HUES6 (cell line): Measurements from ENCODE around the gene OR52I1.

Experiments used
- H3K27ac ChIP-seq: 2 replicates; pipeline ENCODE4 v1.7.0; 2013; ENCODE audit warnings: low read depth, mild to moderate bottlenecking, low read length, inconsistent platforms
- H3K27me3 ChIP-seq: 2 replicates; pipeline ENCODE4 v1.6.1; 2013; ENCODE audit warnings: low read length; ENCODE audit not compliant: control insufficient read depth, insufficient read depth
- H3K36me3 ChIP-seq: 2 replicates; pipeline ENCODE4 v1.6.1; 2013; ENCODE audit warnings: low read length; ENCODE audit not compliant: control insufficient read depth, insufficient read depth
- H3K4me1 ChIP-seq: 2 replicates; pipeline ENCODE4 v1.6.1; 2013; ENCODE audit warnings: low read length; ENCODE audit not compliant: control insufficient read depth, insufficient read depth
- H3K4me3 ChIP-seq: 2 replicates; pipeline ENCODE4 v1.5.1; 2013; ENCODE audit warnings: low read depth, low read length
- H3K9ac ChIP-seq: one replicate; pipeline ENCODE4 v1.6.1; 2013; ENCODE audit warnings: mild to moderate bottlenecking, low read length
- H3K9me3 ChIP-seq: 2 replicates; pipeline ENCODE4 v1.6.1; 2013; ENCODE audit warnings: low read depth, low read length; ENCODE audit not compliant: control insufficient read depth, insufficient read depth

The OR52I1 gene

GRCh38 chr11:4644233-4644632, 50.4 kb downstream of the OR52I1 start:
- no peaks in the 10 kb centered on the region for H3K27me3 ChIP-seq
- H3K4me3 ChIP-seq = no peak overlapping the region
- no peaks in the 10 kb centered on the region for H3K9me3 ChIP-seq
- no peak overlapping the region for H3K27ac ChIP-seq
- H3K36me3 ChIP-seq = no peaks in the 10 kb centered on the region
- no peaks in the 10 kb centered on the region; the same call in 1 of the 2 replicates for H3K4me1 ChIP-seq
- no peak overlapping the region for H3K9ac ChIP-seq
